ENCODE measurements around the gene SLC35A1. TPM values are rescaled to one million over a fixed set of nuclear protein-coding genes. Genes with fewer than 3 reads are reported as not detected.

SLC35A1 gene
- total and polyA plus RNA-seq, 2 of the 8 experiments (the other 6 are each of a cell fraction or from before 2014, with no cell fraction given), result 4.7 to 9.2 TPM

GRCh38 chr6:87430499-87430898 lies 42.3 kb upstream of the SLC35A1 start (continued):
- TF ChIP-seq PHF8 (conservative IDR thresholded peaks at IDR 0.05; ENCODE audit: low read depth, low read length) (no peak), CHD1 (IDR thresholded peaks at IDR 0.05; ENCODE audit: low read depth, low read length) (no peak), POLR2AphosphoS5 (IDR thresholded peaks at IDR 0.05; ENCODE audit: low read depth, low read length) (no peak), TCF12 (IDR thresholded peaks at IDR 0.05; ENCODE audit: low read depth, low read length) (no peak), ATF3 (IDR thresholded peaks at IDR 0.05; ENCODE audit: insufficient read depth, low read depth, low read length) (no peak), KDM1A (IDR thresholded peaks at IDR 0.05; ENCODE audit: borderline replicate concordance, low read length) (no peak)

Measured in H1 (cell line).